GM12878 (cell line): ENCODE results near the gene EXD3. TPM values are rescaled to one million over a fixed set of nuclear protein-coding genes. Genes with fewer than 3 reads are reported as not detected.

Experiments
- BCL11A ChIP-seq: IDR thresholded peaks from 2 replicates; pipeline ENCODE4 v1.6.1; 2011; ENCODE audit warnings: low read depth, low read length
- BRCA1 ChIP-seq: IDR thresholded peaks from 2 replicates; pipeline ENCODE4 v1.6.1; 2011; ENCODE audit warnings: low read depth, low read length, improper control_type of control experiment
- CHD1 ChIP-seq: IDR thresholded peaks from 2 replicates; pipeline ENCODE4 v1.6.1; 2012; ENCODE audit warnings: low read depth, low read length, improper control_type of control experiment
- E4F1 ChIP-seq: fragments of 450-650 bp; IDR thresholded peaks from 2 replicates; pipeline ENCODE4 v1.6.1; 2018; ENCODE audit warnings: borderline replicate concordance, mild to moderate bottlenecking; ENCODE audit not compliant: partially characterized antibody
- FOXM1 ChIP-seq: IDR thresholded peaks from 2 replicates; pipeline ENCODE4 v1.6.1; 2012; ENCODE audit warnings: low read depth, mild to moderate bottlenecking, inconsistent platforms, low read length, moderate library complexity
- JUNB ChIP-seq: IDR thresholded peaks from 2 replicates; pipeline ENCODE4 v1.6.1; 2016; ENCODE audit warnings: antibody characterized with exemption, mild to moderate bottlenecking
- MYC ChIP-seq: IDR thresholded peaks from 2 replicates; pipeline ENCODE4 v1.6.1; 2011; ENCODE audit warnings: mild to moderate bottlenecking, low read length, moderate library complexity, inconsistent platforms; ENCODE audit not compliant: insufficient read depth, insufficient replicate concordance, insufficient read length, severe bottlenecking
- NFIC ChIP-seq: IDR thresholded peaks from 2 replicates; pipeline ENCODE4 v1.6.1; 2012; ENCODE audit warnings: low read depth, mild to moderate bottlenecking, inconsistent platforms, low read length, moderate library complexity
- NKRF ChIP-seq: fragments of 450-650 bp; conservative IDR thresholded peaks from 2 replicates; pipeline ENCODE4 v1.6.1; 2017; ENCODE audit warnings: mild to moderate bottlenecking, moderate library complexity
- NR2F1 ChIP-seq: fragments of 450-650 bp; conservative IDR thresholded peaks from 2 replicates; pipeline ENCODE4 v1.6.1; 2017; ENCODE audit warnings: mild to moderate bottlenecking
- NRF1 ChIP-seq: conservative IDR thresholded peaks from 2 replicates; pipeline ENCODE4 v1.6.1; 2011; ENCODE audit warnings: mild to moderate bottlenecking, low read depth, low read length, improper control_type of control experiment
- RB1 ChIP-seq: fragments of 450-650 bp; formaldehyde crosslinking; IDR thresholded peaks from 2 replicates; pipeline ENCODE4 v1.6.1; 2017; ENCODE audit warnings: mild to moderate bottlenecking, borderline replicate concordance
- SMAD1 ChIP-seq: fragments of 450-650 bp; IDR thresholded peaks from 2 replicates; pipeline ENCODE4 v1.6.1; 2018; ENCODE audit warnings: mild to moderate bottlenecking, low read depth; ENCODE audit not compliant: partially characterized antibody
- SP1 ChIP-seq: IDR thresholded peaks from one replicate; pipeline ENCODE4 v1.6.1; 2011; ENCODE audit warnings: low read depth, low read length
- SRF ChIP-seq, 2 experiments: IDR thresholded peaks; 2 replicates each; pipeline ENCODE4 v1.6.1; 2011; ENCODE audit warnings: low read depth in 2 of 2, low read length in 2 of 2, mild to moderate bottlenecking in 1 of 2, moderate library complexity in 1 of 2
- STAT1 ChIP-seq: fragments of 450-650 bp; conservative IDR thresholded peaks from 2 replicates; pipeline ENCODE4 v1.6.1; 2014; ENCODE audit warnings: antibody characterized with exemption, mild to moderate bottlenecking
- USF1 ChIP-seq: IDR thresholded peaks from 2 replicates; pipeline ENCODE4 v1.6.1; 2011; ENCODE audit warnings: borderline replicate concordance, low read depth, mild to moderate bottlenecking, moderate library complexity, mixed read lengths, low read length; ENCODE audit not compliant: insufficient read depth; ENCODE audit errors: extremely low read length
- USF2 ChIP-seq: IDR thresholded peaks from 2 replicates; pipeline ENCODE4 v1.6.1; 2011; ENCODE audit warnings: low read depth, low read length, improper control_type of control experiment, borderline replicate concordance
- WRNIP1 ChIP-seq: IDR thresholded peaks from 2 replicates; pipeline ENCODE4 v1.6.1; 2011; ENCODE audit warnings: low read depth, low read length, improper control_type of control experiment, borderline replicate concordance
- ZBTB33 ChIP-seq: fragments of 450-650 bp; IDR thresholded peaks from 2 replicates; pipeline ENCODE4 v1.6.1; 2017; ENCODE audit warnings: mild to moderate bottlenecking
- ZNF24 ChIP-seq: fragments of 450-650 bp; IDR thresholded peaks from 2 replicates; pipeline ENCODE4 v1.6.1; 2017; ENCODE audit warnings: antibody characterized with exemption, mild to moderate bottlenecking
- polyA plus RNA-seq, 11 experiments: library from polyadenylated mRNA; depleted of rRNA in 4 of 11; unstranded in 6 of 11; stranded (reverse) in 5 of 11; fragments of >200 nt; fragmentation: Nextera tagmentation in 4 of 11; fragmentation: Illumina TruSeq in 1 of 11; extraction: Ambion mirVana in 4 of 11; extraction: Trizol in 1 of 11; gene quantifications; 1 replicate in 1 of 11; 2 replicates in 10 of 11; pipeline versions ENCODE4 v1.2.1 to v1.2.3, GENCODE V29; 2011 to 2016; ENCODE audit warnings: inconsistent platforms in 2 of 11, missing spikeins in 2 of 11, low read depth in 1 of 11
- total RNA-seq, 4 experiments: library from RNA; depleted of rRNA in 3 of 4; stranded (reverse); fragments of >200 nt in 3 of 4; fragmentation: Illumina TruSeq in 1 of 4; extraction: Trizol in 1 of 4; gene quantifications; 2 replicates each; pipeline versions ENCODE4 v1.2.1 to v1.2.3, GENCODE V29; 2013 to 2021

The EXD3 gene
- total and polyA plus RNA-seq, 10 of the 15 experiments (the other 5 are each of a cell fraction or from before 2014, with no cell fraction given) = 0.21 to 7.1 (median 3.6) TPM

GRCh38 chr9:137422604-137423513 lies at the start of gene EXD3, which contains the start of gene NOXA1 (continued):
- peak; percentile 58 for TF ChIP-seq ZNF24
- TF ChIP-seq STAT1 = no peak
- TF ChIP-seq NFIC = no peak
- TF ChIP-seq RB1 = peak; percentile 96; the same call in 1 of the 2 replicates
- TF ChIP-seq E4F1 = no peak
- peak; percentile 28 to 85; a peak in 2 of 4 replicates for TF ChIP-seq SRF (IDR thresholded peaks at IDR 0.05; ENCODE audit: low read depth in 2 of 2, low read length in 2 of 2)
- no peak for TF ChIP-seq FOXM1
- no peak for TF ChIP-seq CHD1
- peak; percentile 86 for TF ChIP-seq NR2F1
- no peak for TF ChIP-seq USF2
- no peak for TF ChIP-seq ZBTB33
- TF ChIP-seq SP1 = peak; percentile 76
- no peak for TF ChIP-seq SMAD1
- peak; percentile 20; the same call in 1 of the 2 replicates for TF ChIP-seq BCL11A
- peak; percentile 67; the same call in 1 of the 2 replicates for TF ChIP-seq NKRF
- TF ChIP-seq NRF1 = no peak
- TF ChIP-seq MYC = peak; percentile 55
- no peak for TF ChIP-seq JUNB
- TF ChIP-seq BRCA1 = no peak
- no peak for TF ChIP-seq WRNIP1
- TF ChIP-seq USF1 = peak; percentile 51
